Suprapubic skin (tissue), 4 donors: ENCODE data around the gene MED22. TPM values are rescaled to one million over a fixed set of nuclear protein-coding genes. Genes with fewer than 3 reads are reported as not detected.

ENCODE experiments used
- DNase-seq, 2 donors: peaks; one replicate each; pipeline ENCODE4 v3.0.0-alpha.2; 2019; ENCODE audit warnings: low spot score in 2 of 2
- H3K27ac ChIP-seq: fragments of 200-600 bp; sonication (generic); one replicate; pipeline ENCODE4 v1.5.1; 2019
- H3K27me3 ChIP-seq: fragments of 200-600 bp; sonication (generic); one replicate; pipeline ENCODE4 v1.5.1; 2019
- H3K36me3 ChIP-seq: fragments of 200-600 bp; sonication (generic); one replicate; pipeline ENCODE4 v1.5.1; 2019
- H3K4me1 ChIP-seq: fragments of 200-600 bp; sonication (generic); one replicate; pipeline ENCODE4 v1.5.1; 2019
- H3K4me3 ChIP-seq: fragments of 200-600 bp; sonication (generic); one replicate; pipeline ENCODE4 v1.5.1; 2019; ENCODE audit warnings: mild to moderate bottlenecking
- H3K9me3 ChIP-seq: fragments of 200-600 bp; sonication (generic); one replicate; pipeline ENCODE4 v1.5.1; 2019
- EP300 ChIP-seq: sonication (generic); formaldehyde crosslinking; IDR thresholded peaks from one replicate; pipeline ENCODE4 v1.6.1; 2017; ENCODE audit warnings: antibody characterized with exemption
- POLR2A ChIP-seq, 2 donors: fragments of 450-650 bp; IDR thresholded peaks; one replicate each; pipeline ENCODE4 v1.6.1; 2017; ENCODE audit warnings: antibody characterized with exemption in 2 of 2, mild to moderate bottlenecking in 2 of 2, moderate library complexity in 2 of 2
- POLR2AphosphoS5 ChIP-seq, 3 donors: sonication (generic); formaldehyde crosslinking; IDR thresholded peaks; one replicate each; pipeline ENCODE4 v1.6.1; 2017; ENCODE audit warnings: antibody characterized with exemption in 3 of 3
- WGBS: methylation state at CpG from one replicate; pipeline ENCODE4 v1.1.5; 2018; 5-methylcytosine and 5-hydroxymethylcytosine counted together
- total RNA-seq, 4 donors: library from RNA; depleted of rRNA; stranded (reverse); fragments of >200 nt; gene quantifications; one replicate each; pipeline ENCODE4 v1.1.0, GENCODE V29; 2016
- TF ChIP-seq, protein P1 (sequence below), 2 donors: fragments of 200-600 bp in 1 of 2; fragments of 450-650 bp in 1 of 2; sonication (generic) in 1 of 2; IDR thresholded peaks; one replicate each; pipeline ENCODE4 v1.5.1; 2016 to 2019; ENCODE audit warnings: antibody characterized with exemption in 2 of 2, mild to moderate bottlenecking in 1 of 2, moderate library complexity in 1 of 2

Gene MED22
- total RNA-seq, 4 donors from 2014 or later: 11.5 to 27.4 (median 18.8) TPM

DNA sequence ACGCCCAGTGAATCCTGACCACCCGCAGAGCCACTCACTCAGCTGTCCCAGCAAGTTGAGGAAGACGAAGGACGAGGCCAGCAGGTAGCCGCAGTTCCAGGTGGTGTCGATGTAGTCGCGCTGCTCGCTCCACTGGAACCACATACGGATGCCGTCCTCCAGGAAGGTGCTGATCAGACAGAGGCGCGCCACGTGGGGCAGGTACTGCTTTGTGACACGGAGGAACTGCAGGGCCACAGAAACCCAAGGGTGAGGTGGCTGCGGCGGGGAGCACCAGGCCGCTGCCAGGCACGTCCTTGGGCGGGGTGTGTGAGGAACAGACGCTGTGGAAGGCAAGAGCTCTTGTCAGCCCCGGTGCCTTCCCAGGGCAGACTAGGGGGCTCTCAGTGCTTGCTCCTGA, 19.3 kb upstream of the MED22 start:
- DNase-seq: no peak
- 88% methylated on average over 20 of the region's 22 CpGs for WGBS
- no peaks in the 10 kb centered on the region for H3K27me3 ChIP-seq
- H3K36me3 ChIP-seq: peaks cover 52% of the 10 kb centered on the region
- peaks cover 88% of the 10 kb centered on the region for H3K4me1 ChIP-seq
- no peak for TF ChIP-seq POLR2A (IDR thresholded peaks at IDR 0.05)
- no peak for TF ChIP-seq POLR2AphosphoS5 (IDR thresholded peaks at IDR 0.05)
- no peak for TF ChIP-seq EP300
- TF ChIP-seq, protein P1, sequence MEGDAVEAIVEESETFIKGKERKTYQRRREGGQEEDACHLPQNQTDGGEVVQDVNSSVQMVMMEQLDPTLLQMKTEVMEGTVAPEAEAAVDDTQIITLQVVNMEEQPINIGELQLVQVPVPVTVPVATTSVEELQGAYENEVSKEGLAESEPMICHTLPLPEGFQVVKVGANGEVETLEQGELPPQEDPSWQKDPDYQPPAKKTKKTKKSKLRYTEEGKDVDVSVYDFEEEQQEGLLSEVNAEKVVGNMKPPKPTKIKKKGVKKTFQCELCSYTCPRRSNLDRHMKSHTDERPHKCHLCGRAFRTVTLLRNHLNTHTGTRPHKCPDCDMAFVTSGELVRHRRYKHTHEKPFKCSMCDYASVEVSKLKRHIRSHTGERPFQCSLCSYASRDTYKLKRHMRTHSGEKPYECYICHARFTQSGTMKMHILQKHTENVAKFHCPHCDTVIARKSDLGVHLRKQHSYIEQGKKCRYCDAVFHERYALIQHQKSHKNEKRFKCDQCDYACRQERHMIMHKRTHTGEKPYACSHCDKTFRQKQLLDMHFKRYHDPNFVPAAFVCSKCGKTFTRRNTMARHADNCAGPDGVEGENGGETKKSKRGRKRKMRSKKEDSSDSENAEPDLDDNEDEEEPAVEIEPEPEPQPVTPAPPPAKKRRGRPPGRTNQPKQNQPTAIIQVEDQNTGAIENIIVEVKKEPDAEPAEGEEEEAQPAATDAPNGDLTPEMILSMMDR (IDR thresholded peaks at IDR 0.05): no peak
- no peaks in the 10 kb centered on the region for H3K9me3 ChIP-seq
- H3K27ac ChIP-seq: no peak overlapping the region
- no peak overlapping the region for H3K4me3 ChIP-seq

GRCh38 chr9:133366435-133366834, 18.5 kb upstream of the MED22 start:
- H3K27ac ChIP-seq: no peak overlapping the region
- H3K9me3 ChIP-seq: no peaks in the 10 kb centered on the region
- H3K36me3 ChIP-seq: peaks cover 60% of the 10 kb centered on the region
- WGBS: 90% methylated on average over 5 of the region's 11 CpGs
- H3K4me3 ChIP-seq: no peak overlapping the region
- no peaks in the 10 kb centered on the region for H3K27me3 ChIP-seq
- no peak for TF ChIP-seq POLR2AphosphoS5 (IDR thresholded peaks at IDR 0.05)
- TF ChIP-seq POLR2A (IDR thresholded peaks at IDR 0.05): no peak
- TF ChIP-seq, protein P1 (IDR thresholded peaks at IDR 0.05): no peak
- TF ChIP-seq EP300: no peak
- H3K4me1 ChIP-seq: peaks cover 82% of the 10 kb centered on the region
- no peak for DNase-seq

GRCh38 chr9:133362359-133363044, 14.6 kb upstream of the MED22 start:
- WGBS: 61% methylated on average over 15 of the region's 15 CpGs
- no peak overlapping the region for H3K27ac ChIP-seq
- TF ChIP-seq EP300 (no peak), POLR2A (IDR thresholded peaks at IDR 0.05) (no peak), POLR2AphosphoS5 (IDR thresholded peaks at IDR 0.05) (no peak)
- TF ChIP-seq, protein P1 (IDR thresholded peaks at IDR 0.05): no peak
- no peak overlapping the region for H3K4me3 ChIP-seq
- no peak for DNase-seq
- H3K27me3 ChIP-seq: no peaks in the 10 kb centered on the region
- H3K4me1 ChIP-seq: peaks cover 56% of the 10 kb centered on the region
- H3K9me3 ChIP-seq: no peaks in the 10 kb centered on the region
- H3K36me3 ChIP-seq: peaks cover 73% of the 10 kb centered on the region

GRCh38 chr9:133361507-133362092, 13.7 kb upstream of the MED22 start:
- Histone ChIP-seq H3K9me3 (no peaks in the 10 kb centered on the region), H3K27me3 (no peaks in the 10 kb centered on the region), H3K4me1 (peaks cover 57% of the 10 kb centered on the region), H3K4me3 (no peak overlapping the region), H3K36me3 (peaks cover 69% of the 10 kb centered on the region), H3K27ac (no peak overlapping the region)
- 76% methylated on average over 13 of the region's 13 CpGs for whole genome bisulfite sequencing
- TF ChIP-seq POLR2A (IDR thresholded peaks at IDR 0.05) (no peak), POLR2AphosphoS5 (IDR thresholded peaks at IDR 0.05) (no peak), EP300 (no peak)
- TF ChIP-seq, protein P1 (IDR thresholded peaks at IDR 0.05): no peak
- DNase-seq: no peak
